GM18870 (cell line): Measurements from ENCODE around the gene CIB4.
"Not testable (repeated sequence)": the region's sequence is repeated elsewhere in the genome, so short reads cannot be mapped to it uniquely, and the experiment has no call there.

ENCODE experiments used
- ATAC-seq: cut with Tn5 transposase; IDR thresholded peaks from one replicate; pipeline ENCODE4 v1.9.1; 2021; ENCODE audit warnings: moderate library complexity; ENCODE audit not compliant: unreplicated experiment

Gene CIB4

GRCh38 chr2:26668041-26668440 lies 26.9 kb upstream of the CIB4 start:
- no peak for ATAC-seq

- ATAC-seq, result no peak
Measured at GRCh38 chr2:26666671-26667070, 25.5 kb upstream of the CIB4 start.

- ATAC-seq, result not testable (repeated sequence)
Measured at GRCh38 chr2:26665296-26665695, 24.1 kb upstream of the CIB4 start.

GRCh38 chr2:26660363-26660962 lies 19.3 kb upstream of the CIB4 start:
- no peak for ATAC-seq

- ATAC-seq, result no peak
Measured at GRCh38 chr2:26658691-26659346, 17.7 kb upstream of the CIB4 start.

- ATAC-seq, result no peak
Measured at GRCh38 chr2:26657265-26657664, 16.1 kb upstream of the CIB4 start.

- no peak for ATAC-seq
Measured at GRCh38 chr2:26655611-26656195, 14.5 kb upstream of the CIB4 start.

GRCh38 chr2:26655120-26655519 lies 14.0 kb upstream of the CIB4 start:
- not testable (repeated sequence) for ATAC-seq

- no peak for ATAC-seq
Measured at GRCh38 chr2:26654061-26654340, 12.8 kb upstream of the CIB4 start.

- ATAC-seq, result no peak
Measured at GRCh38 chr2:26653207-26654060, 12.3 kb upstream of the CIB4 start.

GRCh38 chr2:26652361-26653041 lies 11.3 kb upstream of the CIB4 start:
- ATAC-seq, result no peak

- no peak for ATAC-seq
Measured at GRCh38 chr2:26651799-26652198, 10.6 kb upstream of the CIB4 start.

GRCh38 chr2:26651470-26651771 lies 10.3 kb upstream of the CIB4 start:
- ATAC-seq, result no peak

GRCh38 chr2:26650713-26651469 lies 9.7 kb upstream of the CIB4 start:
- no peak for ATAC-seq

- no peak for ATAC-seq
Measured at GRCh38 chr2:26649992-26650712, 9.0 kb upstream of the CIB4 start.

GRCh38 chr2:26649322-26649721 lies 8.2 kb upstream of the CIB4 start:
- no peak for ATAC-seq

GRCh38 chr2:26648516-26648915 lies 7.3 kb upstream of the CIB4 start:
- no peak for ATAC-seq

- no peak for ATAC-seq
Measured at GRCh38 chr2:26647981-26648380, 6.8 kb upstream of the CIB4 start.

GRCh38 chr2:26646986-26647672 lies 6.0 kb upstream of the CIB4 start:
- no peak for ATAC-seq

- ATAC-seq, result no peak
Measured at GRCh38 chr2:26645762-26646161, 4.6 kb upstream of the CIB4 start.
